GM04504 (cell line): ENCODE data around the gene ZC3H8.

Experiments
- DNase-seq: peaks from one replicate; pipeline ENCODE4 v3.0.0-alpha.2; 2012; ENCODE audit warnings: low read depth

The ZC3H8 gene

GRCh38 chr2:112195167-112195766 lies 59.6 kb downstream of the ZC3H8 start:
- DNase-seq = no peak

DNA sequence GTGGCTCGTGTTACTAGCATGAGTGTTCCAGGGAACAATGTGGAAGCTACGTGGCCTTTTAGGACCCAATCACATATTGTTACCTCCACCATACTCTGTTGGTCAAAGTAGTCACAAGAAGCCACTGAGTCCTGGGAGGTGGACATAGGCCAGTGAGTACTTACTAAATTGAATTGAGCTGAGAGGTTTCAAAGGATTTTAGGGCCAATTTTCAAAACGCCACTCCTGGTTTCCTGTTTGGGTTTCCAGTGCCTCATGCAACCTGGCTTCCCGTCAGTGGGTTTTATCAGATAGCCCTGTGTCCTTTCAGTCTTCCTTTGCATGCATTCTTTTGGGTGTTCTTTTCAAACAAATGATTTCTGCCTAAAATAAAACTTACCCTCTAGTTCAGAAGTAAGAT lies 60.4 kb downstream of the ZC3H8 start:
- no peak for DNase-seq

GRCh38 chr2:112194028-112194427 lies 60.8 kb downstream of the ZC3H8 start:
- no peak for DNase-seq

DNA sequence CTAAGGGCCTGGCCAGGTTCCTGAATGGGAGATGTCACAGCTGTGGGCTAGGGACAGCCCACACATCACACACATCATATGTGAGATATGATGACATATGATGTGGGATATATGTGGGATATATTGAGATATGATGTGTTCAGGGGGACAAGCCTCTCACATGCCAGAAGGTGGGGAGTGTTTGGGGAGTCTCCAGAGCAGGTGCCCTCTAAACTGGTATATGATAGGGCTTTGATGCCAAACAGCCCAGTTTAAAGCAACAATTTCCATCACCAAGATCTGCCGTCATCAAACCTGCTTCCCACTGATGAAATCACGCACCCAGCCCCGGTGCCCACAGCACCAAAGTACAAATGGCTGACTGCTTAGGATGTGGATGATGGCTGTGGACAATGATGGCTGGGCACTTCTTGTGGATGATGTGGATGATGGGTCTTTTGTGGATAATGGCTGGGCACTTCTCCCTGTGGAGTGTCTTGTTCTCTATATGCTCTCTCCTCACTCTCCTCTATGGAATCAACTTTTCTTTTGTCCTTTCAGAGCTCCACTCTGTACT lies 65.8 kb downstream of the ZC3H8 start:
- no peak for DNase-seq

DNA sequence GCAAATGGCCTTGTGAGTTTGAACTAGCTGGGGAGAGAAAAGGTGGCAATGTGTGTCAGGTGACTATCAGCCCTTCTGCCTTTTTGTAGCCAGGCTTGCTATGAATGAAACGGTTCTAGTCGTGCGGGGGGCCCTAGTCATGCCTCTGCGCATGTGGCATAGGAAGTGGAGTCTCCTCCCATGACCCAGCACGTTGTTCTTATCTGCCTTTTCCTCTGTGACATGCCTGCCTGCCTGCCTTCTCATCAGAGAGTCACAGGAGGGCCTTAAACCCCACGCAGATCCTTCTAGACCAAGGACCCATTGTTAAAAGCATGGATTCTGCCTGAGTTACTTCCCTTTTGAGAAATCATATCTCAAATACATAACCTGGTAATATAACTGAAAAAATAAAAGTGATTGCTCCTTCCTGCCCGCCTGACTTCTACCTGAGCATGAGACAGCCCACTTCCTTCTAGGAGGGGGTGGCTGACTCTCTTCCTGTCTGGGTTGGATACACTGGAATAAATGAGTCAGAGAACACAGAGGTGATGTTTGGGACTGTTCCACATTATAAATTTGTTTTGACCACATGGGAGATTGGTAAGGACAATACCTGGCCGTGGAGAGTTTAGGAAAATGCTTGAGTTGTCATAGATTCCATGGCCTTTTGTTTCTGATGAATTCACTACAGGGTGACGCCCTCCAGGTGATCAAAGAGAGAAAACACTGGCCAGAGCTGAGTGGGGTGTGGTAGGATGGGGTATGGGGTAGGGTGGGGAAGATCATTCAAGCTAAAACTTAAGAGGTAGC lies 66.8 kb downstream of the ZC3H8 start:
- DNase-seq = no peak

DNA sequence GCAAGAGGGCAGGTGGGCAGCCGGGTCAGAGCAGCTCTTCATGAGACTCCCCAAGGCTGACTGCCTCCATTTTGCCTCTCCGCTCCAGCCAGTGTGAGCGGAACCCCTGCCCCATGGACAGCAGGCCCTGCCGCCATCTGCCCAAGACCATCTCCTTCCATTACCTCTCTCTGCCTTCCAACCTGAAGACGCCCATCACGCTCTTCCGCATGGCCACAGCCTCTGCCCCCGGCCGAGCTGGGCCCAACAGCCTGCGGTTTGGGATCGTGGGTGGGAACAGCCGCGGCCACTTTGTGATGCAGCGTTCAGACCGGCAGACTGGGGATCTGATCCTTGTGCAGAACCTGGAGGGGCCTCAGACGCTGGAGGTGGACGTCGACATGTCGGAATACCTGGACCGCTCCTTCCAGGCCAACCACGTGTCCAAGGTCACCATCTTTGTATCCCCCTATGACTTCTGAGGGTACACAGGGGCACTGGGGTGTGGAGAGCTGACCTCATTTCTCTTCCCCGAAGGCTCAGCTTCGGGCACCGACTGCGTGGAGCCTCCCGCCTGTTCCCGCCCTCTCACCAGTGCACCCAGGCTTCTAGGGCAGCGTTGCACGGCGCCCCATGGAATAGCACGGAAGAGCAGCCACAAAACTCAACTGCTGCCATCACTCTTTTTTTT lies 67.7 kb downstream of the ZC3H8 start:
- DNase-seq = no peak

DNA sequence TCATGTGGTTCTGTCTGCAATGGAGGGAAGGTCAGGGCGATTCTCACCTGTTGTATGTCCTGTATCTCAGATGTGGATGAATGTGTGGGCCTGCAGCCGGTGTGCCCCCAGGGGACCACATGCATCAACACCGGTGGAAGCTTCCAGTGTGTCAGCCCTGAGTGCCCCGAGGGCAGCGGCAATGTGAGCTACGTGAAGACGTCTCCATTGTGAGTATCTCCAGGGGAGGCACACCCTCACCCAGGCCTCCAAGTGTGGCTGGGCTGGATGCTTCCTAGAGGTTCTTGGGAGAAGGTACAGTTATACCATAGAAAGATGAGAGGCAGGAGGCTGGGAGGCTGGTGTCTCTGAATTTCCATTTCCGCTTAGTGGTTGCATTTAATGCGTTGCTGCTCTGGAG lies 69.7 kb downstream of the ZC3H8 start:
- no peak for DNase-seq

GRCh38 chr2:112184121-112184520 lies 70.7 kb downstream of the ZC3H8 start:
- DNase-seq = no peak

DNA sequence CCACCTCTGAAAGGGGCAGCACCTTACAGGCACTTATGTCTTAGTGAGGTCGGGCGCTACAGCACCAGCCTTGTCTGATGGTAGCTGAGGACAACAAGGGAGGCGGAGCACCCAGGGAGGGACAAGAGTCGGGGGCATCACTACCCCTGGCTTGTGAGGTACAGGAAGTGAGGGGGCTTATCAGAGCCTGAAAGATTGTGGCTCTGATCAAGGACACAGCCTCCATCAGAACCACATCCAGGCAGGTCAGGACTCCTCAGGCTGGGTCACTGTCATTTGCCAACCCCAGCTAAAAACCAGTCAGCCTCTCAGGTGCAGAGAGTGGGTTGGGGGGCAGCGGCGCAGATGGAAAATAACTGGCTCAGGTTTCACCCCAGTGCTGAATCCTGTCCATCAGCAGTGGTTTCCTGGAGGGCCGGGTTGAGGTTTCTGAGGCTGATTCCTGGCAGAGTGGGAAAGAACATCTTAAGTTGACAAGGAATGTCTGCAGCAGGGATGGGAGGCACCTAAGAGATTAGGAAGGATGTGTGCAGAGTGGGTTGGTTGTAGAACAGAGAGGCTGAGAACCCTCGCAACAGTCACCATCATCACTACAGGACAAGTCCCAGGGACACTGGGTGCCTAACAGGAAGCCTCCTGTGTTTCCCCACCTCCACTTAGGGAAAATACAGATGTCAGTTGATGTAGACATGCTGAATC lies 71.4 kb downstream of the ZC3H8 start:
- no peak for DNase-seq

- DNase-seq = no peak
These were observed 72.2 kb downstream of the ZC3H8 start for GRCh38 chr2:112182581-112183034.

GRCh38 chr2:112181571-112182290 lies 73.1 kb downstream of the ZC3H8 start:
- no peak for DNase-seq

DNA sequence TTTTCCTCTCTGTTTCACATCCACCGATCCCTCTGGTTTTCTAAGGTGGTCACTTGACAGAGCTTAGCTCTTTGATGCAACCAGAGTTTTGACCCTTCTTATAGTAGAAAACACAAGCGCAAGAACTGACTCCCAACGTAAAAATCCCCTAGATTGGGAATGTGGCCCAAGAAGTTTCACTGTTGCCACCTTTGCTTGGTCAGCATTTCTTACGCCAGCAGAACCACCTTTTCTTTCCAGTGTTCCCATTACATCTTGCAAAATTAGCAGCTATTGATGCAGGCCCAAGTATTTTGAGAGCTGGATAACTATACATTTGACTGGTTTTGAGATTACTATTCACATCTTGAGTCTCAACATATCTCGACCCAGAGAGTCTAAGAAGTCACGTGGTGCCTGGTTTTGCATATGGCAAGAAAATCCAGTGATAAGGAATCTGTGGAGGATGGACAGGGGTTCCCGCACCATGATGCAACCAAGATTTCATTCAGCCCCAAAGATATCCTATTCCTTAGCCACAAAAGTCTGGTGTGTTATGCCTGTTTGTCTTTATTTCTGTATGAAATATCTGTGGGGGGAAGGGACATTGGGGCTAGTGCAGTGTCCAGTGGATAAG lies 78.8 kb downstream of the ZC3H8 start:
- DNase-seq = no peak

GRCh38 chr2:112175333-112175732 lies 79.5 kb downstream of the ZC3H8 start:
- DNase-seq = no peak

DNA sequence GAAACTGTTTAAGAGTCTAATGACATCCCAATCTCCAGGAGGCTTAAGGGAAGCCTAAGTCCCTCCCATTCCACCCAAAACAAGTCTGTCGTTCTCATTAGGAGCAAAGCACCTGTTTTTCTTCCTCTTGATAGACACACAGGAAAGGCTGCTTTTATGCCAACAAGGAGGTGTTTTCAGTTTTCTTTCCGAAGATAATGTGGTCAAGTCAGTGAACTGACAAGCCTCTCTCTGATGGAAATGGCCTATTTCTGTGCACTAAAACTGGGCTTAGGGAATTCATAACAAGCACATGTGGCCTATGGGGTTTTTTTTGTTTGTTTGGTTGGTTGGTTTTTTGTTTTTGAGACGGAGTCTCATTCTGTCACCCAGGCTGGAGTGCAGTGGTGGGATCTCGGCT lies 80.5 kb downstream of the ZC3H8 start:
- DNase-seq = no peak

GRCh38 chr2:112173646-112174319 lies 81.1 kb downstream of the ZC3H8 start:
- no peak for DNase-seq

DNA sequence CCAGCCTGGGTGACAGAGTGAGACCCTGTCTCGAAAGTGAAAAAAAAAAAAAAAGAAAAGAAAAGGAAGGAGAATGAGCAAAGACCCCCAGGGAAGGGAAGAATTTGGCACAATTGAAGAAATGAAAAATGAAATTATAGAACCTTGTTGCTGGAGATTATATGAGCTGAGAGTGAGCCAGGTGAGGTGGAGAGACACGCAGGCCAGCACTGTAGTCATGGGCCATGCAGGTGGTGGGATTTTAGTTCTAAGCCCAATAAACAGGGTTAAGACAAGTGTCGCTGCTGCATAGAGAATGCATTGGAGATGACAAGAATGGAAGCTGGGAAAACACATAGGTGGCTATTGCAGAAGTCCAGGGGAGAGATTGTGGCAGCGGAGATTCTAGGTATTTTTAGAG lies 84.3 kb downstream of the ZC3H8 start:
- no peak for DNase-seq

- peak; percentile 64 for DNase-seq
These were observed 86.3 kb downstream of the ZC3H8 start for GRCh38 chr2:112168422-112169124.

DNA sequence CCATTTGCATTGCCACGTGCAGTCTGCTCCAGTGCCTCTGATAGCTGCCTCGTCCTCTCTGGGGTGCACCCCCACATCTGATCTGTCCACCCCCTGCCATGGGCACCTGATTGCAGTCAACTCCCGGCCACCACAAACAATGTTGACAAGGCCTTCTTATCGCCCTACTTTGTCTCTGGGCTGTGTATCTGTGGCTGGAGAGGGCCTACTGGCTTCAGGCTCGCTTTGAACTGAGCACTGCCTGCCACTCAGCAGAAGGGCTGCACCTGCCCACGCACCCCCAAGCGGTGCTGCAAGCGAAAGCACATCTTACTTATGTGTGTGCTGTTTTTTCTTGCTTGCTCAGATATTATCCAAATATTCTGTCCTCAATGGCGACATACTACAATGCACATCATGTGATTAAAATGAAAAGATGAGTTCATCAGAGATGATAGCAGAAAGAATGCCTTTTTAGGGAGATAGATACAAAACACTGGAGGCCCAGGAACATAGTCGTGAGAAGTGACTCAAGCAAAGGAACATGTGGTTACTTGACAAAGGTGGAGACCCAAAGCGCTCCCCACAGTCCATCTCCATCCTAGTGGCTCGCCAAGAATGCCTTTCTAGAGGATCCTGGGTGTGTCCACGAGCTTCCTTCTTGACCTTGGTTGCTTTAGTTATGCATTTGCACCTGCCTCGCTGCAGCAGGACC lies 87.9 kb downstream of the ZC3H8 start:
- no peak for DNase-seq

DNA sequence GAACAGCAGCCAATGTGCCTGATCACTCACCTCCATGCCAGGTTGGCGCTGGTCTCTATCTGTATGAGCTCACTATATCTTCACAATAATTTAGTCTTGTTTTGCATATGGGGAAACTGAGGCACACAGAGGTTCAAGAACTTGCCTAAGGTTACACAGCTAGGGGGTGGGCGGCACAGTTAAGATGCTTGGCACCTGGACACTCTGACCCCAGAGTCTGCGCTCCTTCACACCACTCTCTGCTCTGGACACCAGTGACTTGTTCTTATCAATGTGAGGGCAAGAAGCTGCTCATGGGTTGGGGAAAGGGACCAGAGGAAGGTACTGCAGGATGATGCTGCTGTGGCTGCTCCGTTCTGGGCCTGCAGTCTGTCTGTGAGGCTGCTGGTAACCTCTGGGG lies 89.5 kb downstream of the ZC3H8 start:
- no peak for DNase-seq
